SK-N-MC (cell line): ENCODE results near the gene ROS1.

Experiments
- EZH2 ChIP-seq: fragments of 200-600 bp; sonication (generic); IDR thresholded peaks from one replicate; pipeline ENCODE4 v1.6.1; 2017; ENCODE audit warnings: antibody characterized with exemption
- FOXP2 ChIP-seq: optimal IDR thresholded peaks from 2 replicates; pipeline ENCODE3; 2011; ENCODE audit warnings: mild to moderate bottlenecking, moderate library complexity; ENCODE audit not compliant: insufficient read depth; ENCODE audit errors: extremely low read length, control extremely low read depth
- POLR2AphosphoS5 ChIP-seq: IDR thresholded peaks from 2 replicates; pipeline ENCODE4 v1.6.1; 2012; ENCODE audit warnings: mild to moderate bottlenecking, low read depth, low read length, borderline replicate concordance

GRCh38 chr6:117446861-117447260 lies 21.1 kb upstream of the ROS1 start:
- TF ChIP-seq EZH2 (no peak), POLR2AphosphoS5 (no peak), FOXP2 (no peak)
